Neural crest cell (in vitro differentiated cells): Measurements from ENCODE around the gene MLYCD. TPM values are rescaled to one million over a fixed set of nuclear protein-coding genes. Genes with fewer than 3 reads are reported as not detected.

Experiments used
- DNase-seq: peaks from one replicate; pipeline ENCODE4 v3.0.0; 2021; ENCODE audit warnings: low read depth, mixed read lengths, low spot score
- H3K27ac Mint-ChIP-seq: one replicate; pipeline ENCODE4 v1.8.0; 2021; ENCODE audit warnings: mild to moderate bottlenecking, mixed read lengths; ENCODE audit not compliant: unreplicated experiment
- H3K27me3 Mint-ChIP-seq: 2 replicates; pipeline ENCODE4 v1.8.0; 2021; ENCODE audit warnings: low read depth, mild to moderate bottlenecking, mixed read lengths
- H3K36me3 Mint-ChIP-seq: 2 replicates; pipeline ENCODE4 v1.8.0; 2021; ENCODE audit warnings: low read depth, mild to moderate bottlenecking, mixed read lengths
- H3K4me1 Mint-ChIP-seq: 2 replicates; pipeline ENCODE4 v1.8.0; 2021; ENCODE audit warnings: mixed read lengths
- H3K4me3 Mint-ChIP-seq: one replicate; pipeline ENCODE4 v1.8.0; 2021; ENCODE audit warnings: mild to moderate bottlenecking, mixed read lengths
- H3K9me3 Mint-ChIP-seq: 2 replicates; pipeline ENCODE4 v1.8.0; 2021; ENCODE audit warnings: mixed read lengths
- total RNA-seq: library from RNA; stranded (reverse); gene quantifications from 2 replicates; pipeline ENCODE4 v1.2.1, GENCODE V29; 2021
- TF ChIP-seq, protein P1 (sequence below): fragments of 200-600 bp; sonication (generic); conservative IDR thresholded peaks from 2 replicates; pipeline ENCODE4 v1.5.0; 2021; ENCODE audit warnings: antibody characterized with exemption, mild to moderate bottlenecking

The MLYCD gene
- total RNA-seq, 1 donor from 2014 or later, result 5.2 TPM

DNA sequence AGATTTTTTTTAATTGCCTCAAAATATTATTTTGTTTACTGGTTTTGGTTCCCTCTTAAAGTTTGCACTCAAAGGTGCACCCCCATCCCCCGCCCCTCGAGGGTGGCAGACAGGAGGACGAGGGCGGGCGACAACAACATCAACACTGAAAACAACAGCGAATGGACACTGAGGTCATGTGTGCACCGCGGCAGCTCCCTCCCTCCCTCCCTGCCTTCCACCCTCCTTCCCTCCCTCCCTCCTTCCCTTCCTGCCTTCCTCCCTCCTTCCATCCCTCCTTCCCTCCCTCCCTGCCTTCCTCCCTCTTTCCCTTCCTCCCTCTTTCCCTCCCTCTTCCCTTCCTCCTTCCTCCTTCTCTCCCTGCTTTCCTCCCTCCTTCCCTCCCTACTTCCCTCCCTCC, 52.6 kb downstream of the MLYCD start:
- no peak for DNase-seq
- H3K27ac Mint-ChIP-seq, result no peak overlapping the region
- H3K36me3 Mint-ChIP-seq, result no peaks in the 10 kb centered on the region
- H3K4me3 Mint-ChIP-seq, result peak overlapping the region; percentile 44
- H3K9me3 Mint-ChIP-seq, result no peaks in the 10 kb centered on the region
- TF ChIP-seq, protein P1, sequence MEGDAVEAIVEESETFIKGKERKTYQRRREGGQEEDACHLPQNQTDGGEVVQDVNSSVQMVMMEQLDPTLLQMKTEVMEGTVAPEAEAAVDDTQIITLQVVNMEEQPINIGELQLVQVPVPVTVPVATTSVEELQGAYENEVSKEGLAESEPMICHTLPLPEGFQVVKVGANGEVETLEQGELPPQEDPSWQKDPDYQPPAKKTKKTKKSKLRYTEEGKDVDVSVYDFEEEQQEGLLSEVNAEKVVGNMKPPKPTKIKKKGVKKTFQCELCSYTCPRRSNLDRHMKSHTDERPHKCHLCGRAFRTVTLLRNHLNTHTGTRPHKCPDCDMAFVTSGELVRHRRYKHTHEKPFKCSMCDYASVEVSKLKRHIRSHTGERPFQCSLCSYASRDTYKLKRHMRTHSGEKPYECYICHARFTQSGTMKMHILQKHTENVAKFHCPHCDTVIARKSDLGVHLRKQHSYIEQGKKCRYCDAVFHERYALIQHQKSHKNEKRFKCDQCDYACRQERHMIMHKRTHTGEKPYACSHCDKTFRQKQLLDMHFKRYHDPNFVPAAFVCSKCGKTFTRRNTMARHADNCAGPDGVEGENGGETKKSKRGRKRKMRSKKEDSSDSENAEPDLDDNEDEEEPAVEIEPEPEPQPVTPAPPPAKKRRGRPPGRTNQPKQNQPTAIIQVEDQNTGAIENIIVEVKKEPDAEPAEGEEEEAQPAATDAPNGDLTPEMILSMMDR, result no peak
- H3K4me1 Mint-ChIP-seq, result peaks cover 12% of the 10 kb centered on the region
- peaks cover 9% of the 10 kb centered on the region for H3K27me3 Mint-ChIP-seq

- no peaks in the 10 kb centered on the region for H3K36me3 Mint-ChIP-seq
- H3K9me3 Mint-ChIP-seq, result no peaks in the 10 kb centered on the region
- no peak for DNase-seq
- H3K27me3 Mint-ChIP-seq, result peaks cover 9% of the 10 kb centered on the region
- H3K4me1 Mint-ChIP-seq, result peaks cover 12% of the 10 kb centered on the region
- H3K27ac Mint-ChIP-seq, result peak overlapping the region; percentile 75
- TF ChIP-seq, protein P1, result no peak
- H3K4me3 Mint-ChIP-seq, result no peak overlapping the region
Measured at GRCh38 chr16:83952587-83952939, 53.6 kb downstream of the MLYCD start.

DNA sequence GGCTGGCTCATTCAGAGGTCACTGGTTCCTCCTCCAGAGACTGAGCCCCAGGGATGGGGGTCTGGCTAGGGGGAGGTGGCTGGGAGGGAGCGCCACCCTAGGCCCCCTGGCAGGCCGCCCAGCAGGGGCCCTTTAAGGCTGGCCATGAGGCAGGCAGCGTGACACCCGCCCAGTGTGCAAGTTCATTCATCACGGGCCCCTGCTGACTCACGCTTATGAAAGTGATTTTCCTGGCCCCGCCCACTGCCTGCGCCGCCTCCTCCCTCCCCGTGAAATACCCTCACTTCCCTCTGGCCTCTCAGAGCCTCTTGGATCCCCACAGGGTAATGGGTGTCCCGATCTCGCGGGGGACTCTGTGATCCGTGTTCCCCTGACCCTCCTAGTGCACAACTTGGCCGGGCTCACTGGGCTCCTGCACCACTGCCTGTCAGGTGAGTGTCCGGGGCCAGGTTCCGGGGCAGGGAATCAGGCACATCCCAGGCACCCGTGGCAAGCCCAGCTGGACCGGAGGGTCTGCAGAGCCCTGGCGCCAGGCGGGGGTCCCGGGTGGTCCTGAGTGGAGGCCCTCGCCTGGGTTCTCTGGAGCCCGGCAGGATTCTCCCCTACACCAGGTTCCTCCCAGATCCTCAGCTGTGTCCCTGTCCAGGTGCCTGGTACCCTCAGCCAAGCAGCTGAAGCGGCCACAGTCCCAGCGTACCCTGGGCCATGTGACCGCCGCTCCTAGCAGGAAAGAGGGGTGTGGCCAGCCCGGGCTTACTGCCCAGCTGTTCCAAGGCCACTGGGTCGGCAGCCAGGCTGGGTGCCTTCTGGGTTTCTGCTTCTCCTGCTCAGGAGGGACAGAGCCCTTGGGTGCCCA, 54.3 kb downstream of the MLYCD start, which contains the start of gene OSGIN1:
Gene OSGIN1, plus strand, starts transcription at position 301 of the 856 bp plus-strand sequence. CDS start 4,432 bp downstream, outside the sequence.
- TF ChIP-seq, protein P1, result no peak
- Mint-ChIP-seq H3K4me1 (peaks cover 12% of the 10 kb centered on the region), H3K27me3 (peaks cover 9% of the 10 kb centered on the region), H3K9me3 (no peaks in the 10 kb centered on the region), H3K36me3 (no peaks in the 10 kb centered on the region), H3K4me3 (peak within 1 kb of the TSS; percentile 68), H3K27ac (peak within 1 kb of the TSS; percentile 75)
- DNase-seq, result peak; percentile 61

GRCh38 chr16:83953796-83954576, 55.1 kb downstream of the MLYCD start:
- TF ChIP-seq, protein P1, result peak; percentile 63
- Mint-ChIP-seq H3K36me3 (no peaks in the 10 kb centered on the region), H3K27me3 (peaks cover 9% of the 10 kb centered on the region), H3K9me3 (no peaks in the 10 kb centered on the region), H3K27ac (no peak overlapping the region), H3K4me3 (peak overlapping the region; percentile 72), H3K4me1 (peaks cover 12% of the 10 kb centered on the region)
- no peak for DNase-seq

- no peak for DNase-seq
- Mint-ChIP-seq H3K27me3 (peaks cover 9% of the 10 kb centered on the region), H3K4me1 (peaks cover 12% of the 10 kb centered on the region), H3K9me3 (no peaks in the 10 kb centered on the region), H3K27ac (no peak overlapping the region), H3K4me3 (peak overlapping the region; percentile 72), H3K36me3 (no peaks in the 10 kb centered on the region)
- TF ChIP-seq, protein P1, result no peak
Measured at GRCh38 chr16:83954577-83955016, 55.7 kb downstream of the MLYCD start.
